NT2/D1 (cell line): ENCODE measurements around the gene HPRT1.

ENCODE experiments used
- SUZ12 ChIP-seq: IDR thresholded peaks from 2 replicates; pipeline ENCODE4 v1.6.1; 2011; ENCODE audit not compliant: insufficient read length, insufficient read depth; ENCODE audit errors: extremely low read depth
- YY1 ChIP-seq: IDR thresholded peaks from 2 replicates; pipeline ENCODE4 v1.6.1; 2011; ENCODE audit not compliant: insufficient read length, insufficient read depth

DNA sequence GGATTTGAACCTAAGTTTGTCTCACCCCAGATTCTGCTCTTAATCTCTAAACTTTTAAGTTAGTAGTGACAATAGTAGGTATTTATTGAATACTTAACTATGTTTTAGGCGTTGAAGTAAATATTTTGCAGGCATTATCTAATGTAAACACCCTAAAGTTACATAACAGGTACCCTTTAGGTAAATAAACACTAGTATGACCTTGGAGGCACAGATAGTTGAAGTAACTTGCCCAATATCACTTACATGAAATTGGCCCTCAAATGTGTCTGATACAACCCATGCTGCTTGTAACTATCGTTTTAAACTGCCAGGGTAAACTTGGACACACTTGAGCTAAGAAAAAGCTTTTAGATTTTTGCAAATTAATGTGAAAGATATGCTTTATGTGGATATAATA lies 3.0 kb downstream of the HPRT1 start:
- TF ChIP-seq YY1 (no peak), SUZ12 (no peak)
